WTC11 (cell line): ENCODE measurements around the gene MARVELD1.

Experiments
- CTCF ChIP-seq: fragments of 200-600 bp; IDR thresholded peaks from 2 replicates; pipeline ENCODE4 v1.8.0; 2022; ENCODE audit warnings: antibody characterized with exemption
- FOXK1 ChIP-seq: sonication (generic); formaldehyde crosslinking; IDR thresholded peaks from 2 replicates; pipeline ENCODE4 v1.8.0; 2022; ENCODE audit warnings: mild to moderate bottlenecking, moderate library complexity, missing genetic modification reagents
- IRF1 ChIP-seq: sonication (generic); formaldehyde crosslinking; IDR thresholded peaks from 2 replicates; pipeline ENCODE4 v1.8.0; 2023; ENCODE audit warnings: missing genetic modification reagents
- MAX ChIP-seq: sonication (generic); formaldehyde crosslinking; IDR thresholded peaks from 2 replicates; pipeline ENCODE4 v1.8.0; 2022; ENCODE audit warnings: mild to moderate bottlenecking, missing genetic modification reagents
- NFE2L1 ChIP-seq: sonication (generic); formaldehyde crosslinking; IDR thresholded peaks from 2 replicates; pipeline ENCODE4 v1.8.1; 2023; ENCODE audit warnings: missing genetic modification reagents
- SP1 ChIP-seq: sonication (generic); formaldehyde crosslinking; conservative IDR thresholded peaks from 2 replicates; pipeline ENCODE4 v1.8.1; 2022; ENCODE audit warnings: missing genetic modification reagents
- ZNF121 ChIP-seq: sonication (generic); formaldehyde crosslinking; IDR thresholded peaks from 2 replicates; pipeline ENCODE4 v1.8.0; 2023; ENCODE audit warnings: missing genetic modification reagents
- ZNF232 ChIP-seq: sonication (generic); formaldehyde crosslinking; IDR thresholded peaks from 2 replicates; pipeline ENCODE4 v1.8.0; 2022; ENCODE audit warnings: mild to moderate bottlenecking, missing genetic modification reagents
- ZNF425 ChIP-seq: fragments of 250-450 bp; sonication (Bioruptor Pico); conservative IDR thresholded peaks from 2 replicates; pipeline ENCODE4 v1.9.0; 2021; ENCODE audit warnings: mild to moderate bottlenecking

GRCh38 chr10:97752956-97753355 is 39.4 kb downstream of the MARVELD1 start:
- TF ChIP-seq CTCF (no peak), MAX (no peak), ZNF232 (CRISPR knock-in tag) (no peak), SP1 (CRISPR knock-in tag) (no peak), NFE2L1 (no peak), ZNF121 (CRISPR knock-in tag) (no peak), IRF1 (CRISPR knock-in tag) (no peak), FOXK1 (no peak), ZNF425 (CRISPR knock-in tag) (no peak)
